GM19467 (cell line): ENCODE measurements around the gene MYO1D.

Experiments used
- ATAC-seq: cut with Tn5 transposase; IDR thresholded peaks from one replicate; pipeline ENCODE4 v1.9.1; 2021; ENCODE audit warnings: mild to moderate bottlenecking, moderate library complexity; ENCODE audit not compliant: unreplicated experiment

The MYO1D gene

DNA sequence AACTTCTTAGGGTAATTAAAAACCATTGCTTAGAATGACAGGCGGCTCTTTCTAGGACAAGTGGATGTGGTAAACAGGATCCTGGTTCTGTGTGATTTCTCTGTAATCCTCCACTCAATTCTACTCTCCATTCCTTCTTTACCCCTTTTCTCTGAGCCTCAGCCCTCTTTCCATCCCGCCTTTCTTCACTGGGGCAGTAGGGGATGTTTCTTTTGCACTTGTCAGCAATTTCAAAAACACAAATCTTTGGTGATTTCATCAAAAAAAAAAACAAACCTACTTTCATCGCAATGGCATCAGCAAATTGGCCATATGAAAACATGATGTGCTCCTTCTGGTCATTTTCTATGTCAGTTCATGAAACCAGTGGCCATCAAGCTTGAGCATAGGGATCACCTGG, 285.5 kb downstream of the MYO1D start:
- ATAC-seq, result no peak

DNA sequence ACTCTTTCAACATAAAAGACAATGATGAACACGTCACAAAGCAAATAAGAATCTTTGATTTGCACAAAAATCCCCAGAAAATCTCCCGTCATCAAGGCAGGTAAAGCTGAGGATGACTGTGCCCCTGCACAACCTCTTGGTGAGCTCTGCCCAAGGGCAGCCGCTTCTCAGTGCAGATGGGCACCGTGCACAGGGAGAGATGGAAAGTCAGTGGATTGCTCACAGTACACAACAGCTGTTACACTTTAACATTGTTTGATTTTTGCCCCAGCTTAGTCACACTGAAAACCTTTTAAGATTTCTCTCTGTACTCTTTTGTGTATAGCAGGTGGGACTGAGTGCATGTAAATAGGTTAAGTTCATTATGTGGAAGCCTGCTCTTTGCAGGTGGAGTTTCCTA, 285.9 kb downstream of the MYO1D start:
- ATAC-seq, result no peak

DNA sequence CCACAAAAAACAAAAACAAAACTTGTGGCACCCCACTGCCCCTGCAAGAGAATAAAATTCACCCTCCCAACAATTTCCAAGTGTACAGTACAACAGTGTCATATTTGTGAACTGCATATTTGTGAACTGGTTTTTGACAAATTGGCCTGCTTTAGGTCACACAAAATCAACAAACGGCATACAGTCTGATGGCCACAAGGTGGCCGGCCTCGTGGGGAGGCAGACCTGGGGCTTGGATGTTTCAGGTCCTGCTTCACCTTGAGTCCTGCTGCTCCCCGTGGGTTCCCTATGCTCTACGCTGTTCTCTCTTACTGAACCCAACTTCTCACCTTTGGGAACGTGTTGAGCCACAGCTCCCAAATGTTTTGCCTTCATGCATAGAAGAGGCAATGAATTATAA, 287.9 kb downstream of the MYO1D start:
- no peak for ATAC-seq

DNA sequence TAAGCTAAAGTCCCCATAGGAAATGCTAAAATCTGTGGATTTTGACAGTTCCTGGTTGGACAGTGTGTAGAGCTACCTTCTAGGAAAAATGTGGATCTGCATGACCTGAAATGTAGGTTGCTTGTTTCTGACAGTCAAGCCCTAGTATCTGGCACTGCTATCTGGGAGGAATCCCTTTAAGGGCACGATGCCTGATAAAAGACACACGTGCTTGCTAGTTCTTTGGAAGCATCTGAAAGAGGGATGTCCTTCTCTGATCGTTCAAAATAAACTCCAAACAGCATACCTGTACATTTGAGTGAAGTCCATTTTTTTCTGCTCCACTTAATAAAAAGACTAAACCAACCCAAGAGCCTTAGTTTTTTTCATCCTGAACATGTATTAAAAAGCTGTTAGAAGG, 288.8 kb downstream of the MYO1D start:
- ATAC-seq, result no peak

DNA sequence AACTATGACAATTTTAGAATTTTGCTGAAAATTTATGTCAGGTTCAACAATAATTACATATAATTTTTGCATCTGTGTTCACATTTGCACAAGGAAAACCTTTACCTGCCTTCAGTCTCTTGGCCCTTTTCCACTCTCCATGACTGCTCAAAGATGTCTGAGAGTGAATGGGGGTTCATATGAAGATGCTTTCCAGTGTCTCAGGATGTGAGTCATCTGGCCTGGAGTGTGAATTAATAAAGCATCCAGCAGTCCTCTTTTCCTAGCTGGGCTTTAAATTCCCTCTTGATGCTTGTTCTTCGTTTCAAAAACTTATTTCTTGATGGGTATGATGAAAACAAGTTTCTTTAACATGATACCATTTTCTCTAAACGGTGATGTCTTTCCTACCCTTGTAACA, 290.3 kb downstream of the MYO1D start:
- no peak for ATAC-seq

DNA sequence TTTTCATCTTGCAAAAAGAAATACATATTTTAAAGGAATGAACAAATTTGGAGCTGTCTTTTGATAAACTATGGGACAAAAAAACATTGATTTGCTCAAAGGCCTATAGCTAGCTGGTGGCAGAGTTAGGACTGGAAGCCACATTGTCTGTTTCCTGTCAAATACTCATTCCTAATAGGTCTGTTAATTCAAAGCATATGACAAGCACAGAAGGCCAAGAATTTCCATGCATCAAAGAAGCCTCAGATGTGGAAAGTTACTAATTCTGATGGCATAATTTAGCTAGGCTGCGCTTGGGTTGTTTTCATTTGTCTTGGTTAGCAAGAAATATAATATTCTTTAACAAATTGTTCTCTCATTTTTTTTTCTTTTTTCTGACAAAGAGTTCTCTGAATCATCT, 292.1 kb downstream of the MYO1D start:
- no peak for ATAC-seq

DNA sequence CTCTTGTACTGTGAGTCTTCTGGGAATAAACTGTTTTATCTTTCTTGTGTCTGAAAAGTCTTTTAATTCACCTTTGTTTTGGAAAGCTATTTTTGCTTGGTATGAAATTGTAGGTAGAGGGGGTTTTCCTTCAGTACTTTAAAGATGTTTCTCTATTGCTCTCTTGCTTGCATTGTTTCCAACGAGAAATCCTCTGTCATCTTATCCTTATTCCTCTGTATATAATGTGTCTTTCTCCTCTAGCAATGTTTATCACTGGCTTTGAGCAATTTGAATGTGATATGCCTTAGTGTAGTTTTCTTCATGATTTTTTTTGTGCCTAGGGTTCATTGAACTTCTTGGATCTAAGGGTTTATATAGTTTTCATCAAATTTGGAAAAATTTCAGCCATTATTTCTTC, 293.9 kb downstream of the MYO1D start:
- no peak for ATAC-seq

DNA sequence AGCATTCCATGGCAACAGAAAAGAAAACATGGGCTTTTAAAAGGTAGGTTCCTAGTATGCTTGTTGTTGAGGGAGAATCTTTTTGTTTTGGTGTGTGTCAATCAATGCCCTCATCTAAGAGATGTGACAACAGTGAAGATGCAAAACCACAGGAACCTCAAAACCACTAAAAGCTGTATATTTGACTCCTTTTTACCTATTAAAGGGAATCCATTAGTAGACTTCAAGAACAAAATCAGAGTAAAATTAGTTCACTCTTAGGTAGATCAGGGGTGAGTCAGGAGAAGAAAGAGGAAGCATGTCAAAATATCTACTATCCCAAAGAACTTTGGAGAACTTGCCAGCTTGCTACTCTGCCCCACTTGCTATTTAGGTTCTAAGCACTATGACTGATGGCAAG, 301.1 kb downstream of the MYO1D start:
- no peak for ATAC-seq

DNA sequence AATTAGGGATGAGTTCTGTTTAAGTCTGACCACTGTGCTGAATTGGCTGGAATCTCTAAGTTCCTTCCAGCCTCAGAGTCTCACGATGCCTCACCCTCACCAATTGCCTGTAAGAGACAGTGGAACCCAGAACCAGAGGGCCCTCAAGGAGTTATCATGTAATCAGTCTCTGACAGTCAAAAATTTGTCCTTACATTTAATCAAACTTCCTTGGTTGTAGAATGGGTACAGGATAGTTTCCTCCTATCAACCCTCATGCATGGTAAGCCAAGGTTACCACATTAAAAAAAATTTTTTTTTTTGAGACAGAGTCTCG, 306.9 kb downstream of the MYO1D start:
- no peak for ATAC-seq

DNA sequence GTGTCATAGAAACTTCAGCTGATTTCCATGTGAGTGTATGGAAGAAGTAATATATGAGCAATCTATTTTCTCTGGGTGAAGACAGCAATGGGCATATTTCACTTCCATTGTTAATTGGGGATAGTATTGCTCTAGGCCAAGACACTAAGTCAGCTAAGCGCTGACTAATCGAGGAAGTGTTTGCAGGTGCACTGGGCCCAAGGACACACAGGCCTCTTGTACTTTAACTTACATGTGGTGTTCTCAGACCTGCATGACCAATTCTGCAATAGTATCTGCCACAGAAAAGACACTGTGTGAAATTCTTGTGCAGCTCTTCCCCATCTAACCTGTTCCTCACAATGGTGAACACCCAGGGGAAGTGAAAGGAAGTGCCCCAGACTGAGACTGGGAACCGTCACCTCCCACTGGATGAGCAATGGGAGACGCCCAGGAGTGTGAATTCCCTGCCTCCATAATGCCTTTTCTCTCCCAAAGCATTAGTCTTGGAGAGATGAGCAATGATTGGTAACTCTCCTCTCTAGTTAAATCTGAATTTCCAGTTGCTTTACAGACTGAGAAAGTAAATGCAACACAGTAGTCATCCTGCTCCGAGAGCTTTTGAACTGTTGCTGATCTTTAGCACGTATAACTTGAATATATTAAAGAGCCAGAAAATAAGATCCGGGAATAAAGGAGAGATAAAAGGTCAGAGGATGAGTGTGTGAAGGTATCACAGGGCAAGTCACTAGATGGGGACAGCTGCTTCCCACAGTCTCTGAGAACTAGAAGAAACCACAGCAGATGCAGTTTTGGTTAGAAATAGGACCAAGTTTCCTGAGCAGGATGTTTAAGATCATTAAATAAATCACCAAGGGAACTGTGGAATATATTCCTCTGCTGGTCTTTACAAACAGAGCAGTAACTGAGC, 307.5 kb downstream of the MYO1D start:
- ATAC-seq, result peak; percentile 52

DNA sequence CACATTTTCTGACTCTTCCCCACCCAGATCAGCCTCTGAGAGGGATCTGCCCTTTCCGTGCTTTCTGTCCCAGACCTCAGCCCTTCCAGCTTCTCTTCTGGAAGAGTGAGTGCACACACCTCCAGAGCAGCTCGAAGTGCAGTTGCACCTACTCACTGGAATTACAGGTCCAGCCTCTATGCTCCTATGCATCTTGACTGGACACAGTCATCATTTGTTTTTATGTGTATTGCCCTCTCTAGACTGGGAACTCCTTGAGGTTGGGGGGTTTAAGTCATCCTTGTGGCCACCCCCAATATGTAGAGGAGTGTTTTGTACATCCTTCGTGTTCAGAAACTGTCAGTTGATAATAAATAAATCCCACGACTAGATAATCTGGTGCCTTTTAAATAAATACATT, 308.2 kb downstream of the MYO1D start:
- ATAC-seq, result no peak

DNA sequence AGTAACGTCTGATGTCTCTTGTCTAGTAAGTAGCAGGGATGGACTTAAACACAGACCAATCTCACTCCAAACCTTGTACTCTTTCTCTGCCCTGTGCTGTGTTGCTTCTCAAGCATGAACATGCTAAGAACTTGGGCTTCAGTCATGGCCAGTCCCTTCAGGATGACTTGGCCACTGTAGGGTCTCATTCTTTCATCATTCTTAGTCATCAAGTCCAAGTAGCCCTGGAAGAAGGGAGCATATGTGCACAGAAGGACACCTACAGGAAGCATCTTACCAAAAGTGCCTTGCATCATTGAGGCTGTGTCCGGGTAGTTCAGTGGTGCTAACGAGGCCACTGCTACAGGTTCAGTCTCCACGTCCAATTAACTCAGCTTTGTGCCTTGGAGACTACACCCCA, 309.4 kb downstream of the MYO1D start:
- ATAC-seq, result no peak

DNA sequence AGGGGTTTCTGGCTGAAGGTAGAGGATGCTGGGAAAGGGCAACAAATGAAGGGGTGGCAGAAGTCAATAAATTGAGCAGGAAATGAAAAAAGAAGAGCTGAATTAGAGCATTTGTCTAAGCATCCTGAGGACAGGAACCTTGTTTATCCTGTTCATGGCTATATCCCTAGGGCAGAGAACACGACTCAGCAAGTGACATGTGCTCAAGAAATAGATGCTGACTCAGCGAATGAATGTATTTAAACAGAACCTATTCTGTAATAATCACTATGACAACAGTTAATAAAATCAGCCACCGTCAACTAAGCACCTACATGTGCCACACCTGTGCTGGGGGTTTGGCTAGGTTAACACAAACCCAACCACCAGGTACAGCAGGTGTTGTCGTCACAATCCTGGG, 309.8 kb downstream of the MYO1D start:
- ATAC-seq, result no peak

DNA sequence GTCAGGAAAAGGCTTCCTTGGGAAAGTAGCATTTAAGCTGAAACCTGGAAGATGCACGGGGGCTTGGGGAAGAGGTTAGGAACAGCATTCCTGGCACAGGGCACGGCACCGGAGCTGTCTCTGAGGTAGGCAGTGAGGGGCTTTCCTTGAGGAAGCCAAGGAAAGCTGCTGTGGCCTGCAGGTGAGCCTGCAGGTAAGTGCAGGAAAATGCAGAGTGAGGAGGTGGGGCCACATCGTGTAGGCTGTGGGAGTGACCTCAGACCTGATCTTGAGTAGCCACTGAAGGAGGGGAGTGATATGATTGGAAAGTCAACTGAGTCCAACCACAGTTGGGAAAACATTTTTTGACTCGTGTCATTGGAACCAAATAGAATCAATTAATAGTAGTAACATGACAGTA, 310.6 kb downstream of the MYO1D start:
- ATAC-seq, result no peak

DNA sequence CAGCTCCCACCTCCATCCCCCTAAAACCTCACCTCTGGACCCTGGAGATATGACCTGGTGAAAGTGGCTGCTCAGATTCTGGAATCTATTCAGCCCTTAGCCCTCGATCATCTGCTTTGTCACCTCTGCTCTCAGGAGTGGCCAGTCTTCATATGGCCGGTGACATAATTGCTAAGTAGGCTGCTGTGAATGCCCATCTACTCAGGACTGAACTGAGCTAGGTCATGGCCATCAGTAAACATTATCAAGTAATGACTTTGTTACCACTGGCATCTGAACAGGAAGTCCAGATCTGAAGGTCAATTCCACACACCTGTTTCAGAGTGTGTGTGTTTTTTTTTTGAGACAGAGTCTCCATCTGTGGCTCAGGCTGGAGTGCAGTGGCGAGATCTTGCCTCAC, 311.5 kb downstream of the MYO1D start:
- no peak for ATAC-seq

DNA sequence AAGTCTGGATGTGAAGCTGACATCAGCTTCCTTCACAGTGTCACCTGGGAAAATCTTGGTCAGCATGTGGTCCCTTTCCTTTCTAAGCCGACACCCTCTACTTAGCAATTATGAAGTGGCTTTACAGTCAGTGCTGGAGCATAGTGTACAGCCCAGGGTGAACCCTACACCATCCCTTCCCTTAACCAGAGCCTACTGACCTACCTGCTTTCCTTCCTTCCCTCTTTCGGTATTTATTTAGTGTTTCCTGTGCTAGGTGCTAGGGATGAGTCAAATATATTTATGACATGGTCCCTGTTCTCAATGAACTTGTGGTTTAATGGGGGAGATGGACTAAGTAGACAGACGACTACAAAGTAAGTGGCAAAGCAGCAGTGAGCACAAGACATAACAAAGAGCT, 312.6 kb downstream of the MYO1D start:
- no peak for ATAC-seq

DNA sequence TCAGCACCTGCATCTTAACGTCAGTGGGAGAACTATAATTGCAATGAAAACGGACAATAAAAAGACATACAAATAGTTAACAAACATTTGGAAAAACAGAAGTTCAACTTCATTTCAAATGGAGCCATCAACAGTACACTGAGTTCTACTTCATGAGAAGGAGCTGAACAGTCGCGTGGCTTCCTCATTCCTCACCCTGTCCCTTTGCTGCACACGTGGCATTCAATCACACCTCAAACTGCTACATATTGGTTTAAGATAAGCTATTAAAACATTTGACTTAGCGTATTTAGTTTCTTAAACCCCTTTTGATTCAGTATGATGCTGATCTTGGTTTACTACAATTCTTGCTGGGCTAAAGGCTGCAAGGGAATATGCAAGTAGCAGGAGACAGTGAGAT, 313.3 kb downstream of the MYO1D start:
- no peak for ATAC-seq

DNA sequence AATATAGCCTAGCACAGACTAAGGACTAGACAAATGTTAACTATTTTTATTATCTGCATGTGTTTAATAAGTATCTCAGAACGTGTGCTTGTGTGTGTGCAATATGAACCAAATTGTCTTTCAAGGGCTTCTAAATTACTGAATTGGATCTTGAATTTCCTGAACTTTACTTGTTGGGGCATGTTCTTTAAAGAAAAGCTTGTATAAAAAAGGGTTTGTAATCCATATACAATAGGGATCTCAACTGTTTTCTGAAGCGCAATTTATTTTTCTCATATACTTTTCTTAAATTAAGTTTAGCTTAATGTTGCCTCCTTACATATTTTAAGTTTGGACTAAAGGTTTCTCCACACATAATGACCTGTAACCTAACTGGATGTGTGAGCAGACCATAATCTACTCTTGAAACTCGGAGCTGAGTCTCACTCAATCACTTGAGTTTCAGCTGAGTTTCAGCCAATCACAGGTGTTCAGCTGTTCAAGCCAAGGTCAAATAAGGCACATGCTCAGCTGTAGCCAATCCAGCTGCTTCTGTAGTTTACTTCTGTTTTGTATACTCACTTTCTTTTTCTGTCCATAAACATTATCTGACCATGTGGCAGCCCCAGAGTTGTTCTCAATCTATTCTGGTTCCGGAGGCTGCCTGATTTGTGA, 317.8 kb downstream of the MYO1D start:
- ATAC-seq, result peak; percentile 78

DNA sequence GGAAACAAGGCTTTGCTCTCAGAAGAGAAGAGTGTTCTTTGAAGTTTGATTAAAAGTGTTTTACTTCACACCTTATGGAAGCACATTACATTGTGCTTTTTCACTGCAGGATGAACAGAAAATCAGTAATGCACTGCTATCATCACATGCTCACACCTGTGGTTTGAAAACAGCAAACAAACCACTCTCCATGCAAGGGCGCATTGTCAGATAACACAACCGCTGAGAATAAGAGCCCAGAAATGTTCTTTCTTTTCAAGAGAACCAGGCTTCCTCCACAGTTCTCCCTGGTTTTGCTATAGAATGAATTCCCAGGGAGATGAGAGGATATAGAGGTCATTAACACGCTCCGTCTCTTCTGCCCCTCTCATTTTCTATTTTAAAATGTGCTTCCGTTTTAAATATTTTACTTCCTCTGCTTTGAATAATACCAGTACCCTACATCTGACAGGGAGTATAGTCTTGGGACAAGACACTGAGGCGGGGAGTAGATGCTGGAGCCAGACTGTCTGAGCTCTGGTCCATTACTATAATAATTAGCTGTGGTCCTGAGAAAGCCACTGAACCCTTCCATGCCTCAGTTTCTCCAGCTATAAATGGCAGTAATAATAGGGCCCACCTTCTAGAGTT, 318.5 kb downstream of the MYO1D start:
- ATAC-seq, result no peak

DNA sequence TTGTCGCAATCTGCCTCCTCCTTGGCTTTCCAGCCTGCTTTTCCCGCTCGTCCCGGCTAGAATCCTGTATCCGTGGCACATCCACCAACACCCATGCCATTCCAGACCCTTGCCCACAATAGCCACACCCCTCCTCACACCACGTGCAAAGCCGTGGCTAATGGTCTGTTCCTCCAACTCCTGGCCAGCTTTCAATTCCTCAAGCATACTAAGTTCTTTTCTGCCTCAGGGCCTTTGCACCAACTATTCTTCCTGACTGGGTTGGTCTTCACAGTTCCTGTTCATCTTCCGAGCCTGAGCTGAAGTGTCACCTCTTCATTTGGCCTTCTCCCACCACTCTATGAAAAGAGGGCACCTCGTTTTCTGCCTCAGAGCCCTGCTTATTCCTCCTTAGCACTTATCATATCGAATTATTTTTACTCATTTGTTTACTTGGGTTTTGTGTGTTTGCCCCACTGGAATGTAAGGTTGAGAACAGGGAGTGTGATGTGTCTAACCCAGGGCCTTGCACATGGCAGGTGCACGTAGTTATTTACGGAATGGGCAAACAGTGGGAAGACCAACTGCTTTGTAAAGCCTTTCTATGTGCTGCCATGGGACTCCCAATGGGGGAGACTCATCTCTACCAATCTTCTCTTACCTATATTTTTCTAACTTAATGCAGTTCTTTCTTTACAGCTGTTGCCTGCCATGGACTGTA, 321.2 kb downstream of the MYO1D start:
- no peak for ATAC-seq

DNA sequence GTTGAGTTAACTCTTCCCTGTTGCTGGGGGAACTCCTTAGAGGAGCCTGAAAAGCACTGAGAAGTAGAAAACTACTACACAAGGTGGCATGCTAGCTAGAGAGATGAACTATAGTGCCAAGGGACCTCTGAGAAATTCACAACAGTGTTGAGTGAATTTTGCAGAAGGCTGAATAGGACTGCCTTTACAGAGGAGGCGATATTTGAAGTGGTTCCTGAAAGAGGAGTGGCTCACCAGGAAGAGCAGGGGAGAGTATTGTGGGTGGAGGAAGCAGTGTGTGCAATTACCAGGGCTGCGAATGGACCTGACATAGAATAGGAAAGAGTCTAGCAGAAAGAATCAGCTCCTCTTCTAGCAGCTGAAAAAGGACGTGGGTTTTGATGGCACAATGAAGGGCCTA, 323.8 kb downstream of the MYO1D start:
- no peak for ATAC-seq

DNA sequence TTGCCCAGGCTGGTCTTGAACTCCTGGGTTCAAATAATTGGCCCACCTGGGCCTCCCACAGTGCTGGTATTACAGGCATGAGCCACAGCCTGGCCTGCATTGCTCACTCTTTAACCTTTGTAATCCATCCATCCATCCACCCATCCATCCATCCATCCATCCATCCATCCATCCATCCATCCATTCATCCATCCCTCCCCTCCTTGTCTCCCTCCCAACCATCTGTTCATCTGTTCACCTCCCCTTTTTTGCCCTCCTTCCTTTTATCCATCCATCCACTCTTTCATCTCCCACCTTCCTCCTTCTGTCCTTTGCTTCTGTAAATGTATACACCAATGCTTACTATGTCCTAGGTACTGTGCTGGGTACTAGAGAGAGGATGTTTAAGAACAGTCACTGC, 324.6 kb downstream of the MYO1D start:
- no peak for ATAC-seq
